IMR-90 (cell line): ENCODE measurements around the gene SMAD4. TPM values are rescaled to one million over a fixed set of nuclear protein-coding genes. Genes with fewer than 3 reads are reported as not detected.
A peak's percentile ranks its signal among the peaks of the same experiment; 100 is the strongest.

Experiments used
- ATAC-seq: fragments of 200-7000 bp; cut with Tn5 transposase; 2 replicates; pipeline ENCODE4 v1.9.1; 2020; ENCODE audit warnings: low read depth, mild to moderate bottlenecking, moderate library complexity
- BruUV-seq: library from RNA; stranded (reverse); fragments of 400-500 nt; replicated peaks from 2 replicates; lab custom pipeline; 2021; lab: Mats Ljungman, UMichigan
- CTCF ChIA-PET: fragments of 300-600 bp; formaldehyde crosslinking; extraction: SDS; loops from one replicate; lab custom pipeline; 2021; ENCODE audit warnings: antibody characterized with exemption; lab: Yijun Ruan, JAX
- POLR2A ChIA-PET: fragments of 300-600 bp; sonication (Branson Sonifier 250); formaldehyde crosslinking; loops from one replicate; lab custom pipeline; 2022; ENCODE audit warnings: antibody characterized with exemption; ENCODE audit not compliant: unreplicated experiment; lab: Charles Lee
- DNase-seq: peaks from one replicate; pipeline ENCODE4 v3.0.0; 2013
- H2AFZ ChIP-seq: replicated peaks from 2 replicates; pipeline ENCODE3; 2013; ENCODE audit warnings: low read length, mild to moderate bottlenecking; ENCODE audit not compliant: poor library complexity
- H2AK5ac ChIP-seq: 2 replicates; pipeline ENCODE4 v1.6.1; 2013; ENCODE audit warnings: low read depth, low read length, inconsistent platforms
- H2AK9ac ChIP-seq: replicated peaks from 2 replicates; pipeline ENCODE3; 2013; ENCODE audit warnings: mild to moderate bottlenecking, low read depth, low read length, moderate library complexity; ENCODE audit not compliant: poor library complexity
- H2BK120ac ChIP-seq: 2 replicates; pipeline ENCODE4 v1.6.1; 2013; ENCODE audit warnings: low read depth, low read length, inconsistent platforms
- H2BK15ac ChIP-seq: 3 replicates; pipeline ENCODE4 v1.6.1; 2013; ENCODE audit warnings: low read depth, low read length, inconsistent platforms
- H2BK20ac ChIP-seq: 2 replicates; pipeline ENCODE4 v1.6.1; 2013; ENCODE audit warnings: low read depth, mild to moderate bottlenecking, inconsistent platforms, low read length, moderate library complexity
- H2BK5ac ChIP-seq: 2 replicates; pipeline ENCODE4 v1.6.1; 2013; ENCODE audit warnings: mild to moderate bottlenecking, low read depth, low read length, inconsistent platforms; ENCODE audit not compliant: poor library complexity, severe bottlenecking
- H3K14ac ChIP-seq: replicated peaks from 2 replicates; pipeline ENCODE4 v1.6.1; 2013; ENCODE audit warnings: low read depth, low read length, inconsistent platforms
- H3K18ac ChIP-seq: 2 replicates; pipeline ENCODE4 v1.6.1; 2013; ENCODE audit warnings: low read depth, low read length, control low read depth
- H3K23ac ChIP-seq: 2 replicates; pipeline ENCODE4 v1.6.1; 2013; ENCODE audit warnings: low read depth, low read length, inconsistent platforms
- H3K27ac ChIP-seq: 2 replicates; pipeline ENCODE4 v1.5.1; 2013; ENCODE audit warnings: mild to moderate bottlenecking, control low read depth, low read length; ENCODE audit not compliant: insufficient read depth
- H3K27me3 ChIP-seq: 2 replicates; pipeline ENCODE4 v1.6.1; 2013; ENCODE audit warnings: low read length; ENCODE audit not compliant: control insufficient read depth, insufficient read depth
- H3K36me3 ChIP-seq: 2 replicates; pipeline ENCODE4 v1.6.1; 2013; ENCODE audit warnings: low read length, mixed read lengths; ENCODE audit not compliant: control insufficient read depth, insufficient read depth
- H3K4ac ChIP-seq: 2 replicates; pipeline ENCODE4 v1.6.1; 2013; ENCODE audit warnings: low read depth, low read length, inconsistent platforms
- H3K4me1 ChIP-seq: 2 replicates; pipeline ENCODE4 v1.6.1; 2013; ENCODE audit warnings: low read length, mixed read lengths; ENCODE audit not compliant: control insufficient read depth, insufficient read depth
- H3K4me2 ChIP-seq: 2 replicates; pipeline ENCODE4 v1.6.1; 2013; ENCODE audit warnings: low read depth, mild to moderate bottlenecking, control low read depth, low read length, moderate library complexity
- H3K4me3 ChIP-seq: 2 replicates; pipeline ENCODE4 v1.5.1; 2013; ENCODE audit warnings: low read depth, mild to moderate bottlenecking, control low read depth, low read length, moderate library complexity; ENCODE audit not compliant: insufficient read depth
- H3K56ac ChIP-seq: 2 replicates; pipeline ENCODE4 v1.6.1; 2013; ENCODE audit warnings: low read length, inconsistent platforms; ENCODE audit not compliant: insufficient read depth; ENCODE audit errors: extremely low read depth
- H3K79me1 ChIP-seq, 2 experiments: 2 replicates each; pipeline ENCODE4 v1.6.1; 2013; ENCODE audit warnings: low read length in 2 of 2, inconsistent platforms in 1 of 2, low read depth in 1 of 2
- H3K9ac ChIP-seq: 2 replicates; pipeline ENCODE4 v1.6.1; 2013; ENCODE audit warnings: low read depth, low read length, control low read depth
- H3K9me1 ChIP-seq: 2 replicates; pipeline ENCODE4 v1.6.1; 2013; ENCODE audit warnings: low read length, inconsistent platforms; ENCODE audit not compliant: insufficient read depth
- H3K9me3 ChIP-seq: 2 replicates; pipeline ENCODE4 v1.6.1; 2013; ENCODE audit warnings: low read length; ENCODE audit not compliant: control insufficient read depth, insufficient read depth
- H4K20me1 ChIP-seq: 2 replicates; pipeline ENCODE4 v1.6.1; 2013; ENCODE audit warnings: low read length, inconsistent platforms; ENCODE audit not compliant: insufficient read depth
- H4K5ac ChIP-seq: 2 replicates; pipeline ENCODE4 v1.6.1; 2013; ENCODE audit warnings: mild to moderate bottlenecking, low read depth, low read length, control low read depth
- H4K8ac ChIP-seq, 2 experiments: 2 replicates each; pipeline ENCODE4 v1.6.1; 2013; ENCODE audit warnings: low read depth in 2 of 2, low read length in 2 of 2, control low read depth in 1 of 2, inconsistent platforms in 1 of 2
- H4K91ac ChIP-seq: 2 replicates; pipeline ENCODE4 v1.6.1; 2013; ENCODE audit warnings: low read depth, low read length, inconsistent platforms; ENCODE audit not compliant: insufficient read depth
- CEBPB ChIP-seq: IDR thresholded peaks from 2 replicates; pipeline ENCODE4 v1.6.1; 2012; ENCODE audit warnings: low read depth, low read length, improper control_type of control experiment
- FOS ChIP-seq: fragments of 150-350 bp; IDR thresholded peaks from 2 replicates; pipeline ENCODE4 v1.6.1; 2016; ENCODE audit warnings: low read depth, low read length
- SMC3 ChIP-seq: fragments of 150-350 bp; IDR thresholded peaks from 2 replicates; pipeline ENCODE4 v1.6.1; 2016; ENCODE audit warnings: low read depth, mild to moderate bottlenecking, antibody characterized with exemption, low read length, moderate library complexity
- WGBS, 2 experiments: methylation state at CpG; one replicate each; pipeline versions ENCODE4 v1.1.5 to v1.1.7; 2013; ENCODE audit warnings: missing lambda C conversion rate in 2 of 2; ENCODE audit not compliant: insufficient read length in 1 of 2; ENCODE audit errors: extremely low coverage in 2 of 2; 5-methylcytosine and 5-hydroxymethylcytosine counted together
- dilution Hi-C: fragments of 300-500 bp; cut with HindIII; formaldehyde crosslinking; loops from one replicate; pipeline ENCODE4 v1.14.3; 2018; ENCODE audit warnings: low sequenced_read_pairs; ENCODE audit not compliant: unreplicated experiment
- in situ Hi-C: fragments of 300-500 bp; cut with MboI; formaldehyde crosslinking; loops from 3 replicates; pipeline ENCODE4 v1.14.3; 2019; ENCODE audit warnings: low sequenced_read_pairs, inconsistent platforms, mixed read lengths
- intact Hi-C: fragments of 100-400 bp; cut with micrococcal nuclease; formaldehyde crosslinking; loops from 2 replicates; pipeline ENCODE4 v1.10.0; 2022
- polyA plus RNA-seq, 3 experiments: library from polyadenylated mRNA; depleted of rRNA; stranded (reverse); fragments of >200 nt; gene quantifications; 2 replicates each; pipeline ENCODE4 v1.2.3, GENCODE V29; 2012; ENCODE audit warnings: low replicate concordance in 1 of 3
- total RNA-seq: library from RNA; depleted of rRNA; stranded (reverse); fragments of >200 nt; gene quantifications from 2 replicates; pipeline ENCODE4 v1.2.3, GENCODE V29; 2012

Gene SMAD4
- total and polyA plus RNA-seq, 2 of the 4 experiments (the other 2 are of a cell fraction), result 57.6 to 145 TPM

DNA sequence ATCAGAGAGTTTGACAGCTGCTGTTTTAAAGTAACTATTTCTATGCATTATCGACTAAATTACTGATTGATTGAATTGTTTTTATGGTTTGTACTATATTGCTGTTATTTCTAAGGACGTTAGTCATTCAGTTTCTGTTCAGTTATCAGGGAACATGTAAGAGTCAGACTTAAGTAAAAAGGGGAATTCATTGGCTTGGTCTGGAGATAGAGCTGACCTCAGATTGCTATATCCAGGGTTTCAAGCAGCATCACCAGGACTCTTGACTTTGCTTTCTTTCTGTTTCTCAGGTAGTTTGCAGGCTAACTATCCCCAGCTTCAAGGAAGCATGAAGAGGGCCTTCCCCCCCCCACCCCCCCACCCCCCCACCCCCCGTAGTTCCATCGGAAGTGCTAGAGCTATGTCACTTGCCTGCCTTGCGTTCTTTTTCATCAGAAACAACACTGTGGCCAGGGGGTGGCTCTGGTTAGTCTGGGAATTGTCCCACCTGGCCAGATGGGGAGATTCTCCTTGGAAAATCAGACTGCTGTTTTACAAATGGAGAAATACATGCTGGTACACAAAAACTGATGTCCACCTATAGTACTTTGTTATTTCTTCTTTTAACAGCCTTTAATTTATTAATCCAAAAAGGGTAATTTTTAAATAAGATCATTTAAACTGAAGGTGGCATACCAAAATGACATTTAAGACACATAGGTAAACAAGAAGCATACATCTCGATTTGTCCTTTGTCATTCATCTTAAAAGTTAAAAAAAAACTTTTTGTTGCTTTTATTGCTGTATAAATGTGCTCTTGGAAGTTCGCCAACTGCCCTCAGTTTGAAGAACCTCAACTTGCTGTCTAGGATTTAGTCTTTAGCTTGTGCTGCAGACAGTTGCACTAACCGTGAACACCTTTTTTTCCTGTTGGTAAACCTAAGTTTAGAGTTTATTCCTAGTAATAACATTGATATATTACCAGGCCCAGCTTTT, 9.4 kb downstream of the SMAD4 start:
- Histone ChIP-seq H3K18ac (no peak overlapping the region), H2BK120ac (no peak overlapping the region), H4K20me1 (peaks cover 97% of the 10 kb centered on the region), H2BK20ac (no peak overlapping the region; the same call in 1 of the 2 replicates), H3K27ac (no peak overlapping the region), H4K8ac (no peak overlapping the region), H3K9ac (no peak overlapping the region), H2AK5ac (no peak overlapping the region), H2AFZ (no peak overlapping the region), H2BK5ac (no peak overlapping the region), H4K91ac (no peak overlapping the region), H3K4me2 (no peak overlapping the region), H2AK9ac (no peak overlapping the region), H3K9me1 (peaks cover 3% of the 10 kb centered on the region; the same call in 1 of the 2 replicates), H3K14ac (no peak overlapping the region), H3K36me3 (peaks cover 2% of the 10 kb centered on the region), H3K23ac (no peak overlapping the region), H4K5ac (no peak overlapping the region), H3K27me3 (no peaks in the 10 kb centered on the region), H3K56ac (no peak overlapping the region), H3K4me1 (peaks cover 6% of the 10 kb centered on the region), H3K4ac (no peak overlapping the region), H3K4me3 (no peak overlapping the region), H3K9me3 (no peaks in the 10 kb centered on the region), H3K79me1 (peaks cover 8 to 68% of the 10 kb centered on the region in 2 experiments), H2BK15ac (no peak overlapping the region)
- ChIA-PET POLR2A (no interaction called here), CTCF (interaction anchor here (1.0 to 1.3 kb wide), 2 partner anchors 12 to 15 kb away, joined by 3 to 4 read pairs; no protein-coding TSS in a partner anchor)
- no CpG with 5 or more reads among the region's 8 CpGs for WGBS, 2 experiments
- intact Hi-C loops (no loop called here), in situ Hi-C loops (loop anchor here (10.0 to 25.0 kb wide), 2 partner anchors 225 to 752 kb away; partner anchors contain the start of genes CXXC1 and MBD1), dilution Hi-C loops (no loop called here)
- DNase-seq (peak; percentile 46), ATAC-seq (no peak)
- no TSS peak for BruUV-seq
- TF ChIP-seq CEBPB (no peak), FOS (no peak), SMC3 (no peak)
